RWPE2 (cell line): ENCODE measurements around the gene CASTOR1.

Experiments used
- ATAC-seq: fragments of 200-7000 bp; cut with Tn5 transposase; 3 replicates; pipeline ENCODE4 v1.9.1; 2021; ENCODE audit warnings: low read depth
- DNase-seq: peaks from one replicate; pipeline ENCODE4 v3.0.0-alpha.2; 2020; ENCODE audit warnings: low spot score
- H3K27ac ChIP-seq: fragments of 450-650 bp; 2 replicates; pipeline ENCODE4 v1.5.1; 2017; ENCODE audit warnings: mild to moderate bottlenecking; ENCODE audit not compliant: poor library complexity, severe bottlenecking
- H3K27me3 ChIP-seq: fragments of 250-450 bp; sonication (Bioruptor Pico); 2 replicates; pipeline ENCODE4 v1.5.1; 2021; ENCODE audit warnings: mild to moderate bottlenecking, moderate library complexity; ENCODE audit not compliant: insufficient read depth, poor library complexity, severe bottlenecking
- H3K36me3 ChIP-seq: fragments of 250-450 bp; sonication (Bioruptor Pico); 2 replicates; pipeline ENCODE4 v1.5.1; 2020; ENCODE audit warnings: low read depth, mild to moderate bottlenecking, moderate library complexity
- H3K4me1 ChIP-seq: fragments of 250-450 bp; sonication (Bioruptor Pico); 2 replicates; pipeline ENCODE4 v1.5.1; 2021; ENCODE audit warnings: mild to moderate bottlenecking, moderate library complexity; ENCODE audit not compliant: insufficient read depth, poor library complexity, severe bottlenecking
- H3K4me3 ChIP-seq: fragments of 250-450 bp; sonication (Bioruptor Pico); 2 replicates; pipeline ENCODE4 v1.5.1; 2021; ENCODE audit warnings: mild to moderate bottlenecking, moderate library complexity; ENCODE audit not compliant: severe bottlenecking
- H3K9me3 ChIP-seq: fragments of 250-450 bp; sonication (Bioruptor Pico); 2 replicates; pipeline ENCODE4 v1.5.1; 2021; ENCODE audit warnings: mild to moderate bottlenecking, moderate library complexity; ENCODE audit not compliant: severe bottlenecking
- CTCF ChIP-seq: fragments of 450-650 bp; IDR thresholded peaks from one replicate; pipeline ENCODE4 v1.5.1; 2017; ENCODE audit warnings: mild to moderate bottlenecking, moderate library complexity; ENCODE audit not compliant: poor library complexity, severe bottlenecking

Gene CASTOR1

DNA sequence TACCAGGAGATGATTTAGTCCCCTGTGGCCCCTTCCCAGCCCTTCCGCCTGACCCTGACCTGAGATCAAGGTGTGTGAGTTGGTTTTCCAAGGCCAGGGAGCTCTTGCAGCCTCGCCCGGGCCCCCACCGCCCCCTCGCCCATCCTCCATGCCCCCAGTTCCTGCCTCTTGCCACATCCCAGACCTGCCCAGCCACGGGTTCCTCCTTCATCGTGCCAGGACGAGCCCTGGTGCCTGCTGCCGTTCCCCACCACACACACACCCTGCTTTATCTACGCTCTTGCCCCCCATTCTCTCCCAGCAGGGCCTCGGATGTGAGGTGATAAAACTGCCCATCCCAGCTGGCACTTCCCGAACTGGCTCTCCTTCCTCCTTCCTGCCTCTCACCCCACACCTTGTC, 41.3 kb downstream of the CASTOR1 start:
- TF ChIP-seq CTCF: no peak
- Histone ChIP-seq H3K27ac (no peak overlapping the region), H3K4me3 (no peak overlapping the region), H3K9me3 (no peaks in the 10 kb centered on the region), H3K36me3 (no peaks in the 10 kb centered on the region), H3K4me1 (peaks cover 18% of the 10 kb centered on the region), H3K27me3 (no peaks in the 10 kb centered on the region)
- DNase-seq: no peak
- ATAC-seq: no peak

DNA sequence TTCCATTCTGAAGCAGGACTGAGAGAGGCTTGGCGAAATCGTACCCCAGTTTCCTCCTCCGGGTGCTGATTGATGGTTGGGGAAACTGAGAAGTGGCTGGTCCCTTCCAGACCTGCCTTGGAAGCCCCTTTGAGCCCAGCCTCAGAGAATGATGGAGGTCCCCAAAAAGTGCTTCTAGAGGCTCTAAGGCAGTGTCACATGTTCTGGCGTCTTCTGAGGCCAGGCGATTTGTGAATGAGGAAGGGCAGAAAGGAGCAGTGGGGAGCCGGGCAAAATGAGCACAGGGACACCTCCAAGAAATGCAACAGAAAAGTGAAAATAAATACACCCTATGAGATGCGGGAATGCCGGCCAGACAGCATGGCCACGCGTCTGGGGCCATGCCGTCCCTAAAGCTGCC, 41.7 kb downstream of the CASTOR1 start:
- ATAC-seq (no peak), DNase-seq (no peak)
- Histone ChIP-seq H3K4me1 (peaks cover 18% of the 10 kb centered on the region), H3K36me3 (no peaks in the 10 kb centered on the region), H3K27me3 (no peaks in the 10 kb centered on the region), H3K9me3 (no peaks in the 10 kb centered on the region), H3K4me3 (no peak overlapping the region), H3K27ac (no peak overlapping the region)
- no peak for TF ChIP-seq CTCF

GRCh38 chr22:30246814-30247376, 42.4 kb downstream of the CASTOR1 start:
- Histone ChIP-seq H3K4me1 (peaks cover 15% of the 10 kb centered on the region), H3K4me3 (peak overlapping the region; percentile 36)

DNA sequence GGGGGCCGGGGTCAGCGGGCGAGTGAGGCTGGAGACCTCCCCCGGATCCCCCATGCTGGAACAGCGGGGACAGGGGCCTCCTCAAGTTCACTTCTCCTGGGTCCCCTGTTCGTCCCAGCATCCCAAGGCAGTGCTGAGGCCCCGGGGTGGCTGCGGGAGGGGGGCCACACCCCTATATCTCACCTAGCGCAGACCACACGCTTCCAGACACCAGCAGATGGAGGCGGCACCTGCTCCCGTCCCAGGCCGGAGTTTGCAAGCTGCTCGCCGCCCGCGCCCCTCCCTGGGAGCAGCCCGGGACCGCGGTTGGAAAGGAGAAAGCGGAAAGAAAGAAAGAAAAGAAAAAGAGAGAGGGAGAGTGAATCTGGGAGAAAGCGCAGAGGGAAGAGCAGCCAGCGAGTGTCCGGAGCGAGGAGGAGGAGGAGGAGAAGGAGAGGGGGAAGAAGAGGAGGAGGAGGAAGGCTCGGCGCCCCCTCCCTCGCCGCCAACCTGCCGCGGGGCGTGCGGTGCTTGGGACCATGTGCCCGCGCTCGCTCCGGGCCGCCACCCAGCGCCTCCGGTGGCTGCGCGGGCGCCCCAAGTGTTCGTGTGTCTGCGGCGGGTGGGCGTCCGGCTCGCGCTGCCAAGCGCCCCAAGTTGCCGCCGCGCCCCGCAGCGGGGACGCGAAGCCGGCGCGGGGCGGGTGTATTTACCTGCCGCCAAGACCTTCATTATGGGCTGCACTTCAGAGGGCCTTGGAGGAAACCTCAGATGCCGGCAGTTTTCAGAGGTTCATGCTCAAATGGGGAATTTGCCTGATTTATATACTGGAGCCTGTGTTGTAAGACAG, 43.1 kb downstream of the CASTOR1 start, which contains the start of gene LIF:
LIF (minus strand) TSS at position 775 of the 829 bp plus-strand sequence; CDS start at position 711, 64 bp downstream.
- H3K27ac ChIP-seq: peak within 1 kb of the TSS; percentile 8
- peak; percentile 35 for TF ChIP-seq CTCF
- H3K4me1 ChIP-seq: peaks cover 8% of the 10 kb centered on the region
- peak within 1 kb of the TSS; percentile 36 for H3K4me3 ChIP-seq
- no peaks in the 10 kb centered on the region for H3K9me3 ChIP-seq
- peak; percentile 28 for ATAC-seq
- no peaks in the 10 kb centered on the region for H3K27me3 ChIP-seq
- H3K36me3 ChIP-seq: no peaks in the 10 kb centered on the region
- DNase-seq: no peak

More at GRCh38 chr22:30246814-30247376, 42.4 kb downstream of the CASTOR1 start:
- peak overlapping the region; percentile 8 for H3K27ac ChIP-seq
- H3K36me3 ChIP-seq: no peaks in the 10 kb centered on the region
- ATAC-seq (no peak), DNase-seq (no peak)
- no peaks in the 10 kb centered on the region for H3K9me3 ChIP-seq
- no peaks in the 10 kb centered on the region for H3K27me3 ChIP-seq
- peak; percentile 8 for TF ChIP-seq CTCF
